OCI-LY7 (cell line): ENCODE measurements around the gene TM9SF4.

Source experiments
- CTCF ChIP-seq: fragments of 200-600 bp; sonication (generic); conservative IDR thresholded peaks from 2 replicates; pipeline ENCODE4 v1.5.1; 2014; ENCODE audit warnings: mild to moderate bottlenecking, antibody characterized with exemption, low read length, moderate library complexity, mixed read lengths
- EZH2phosphoT487 ChIP-seq: fragments of 200-600 bp; sonication (generic); IDR thresholded peaks from 2 replicates; pipeline ENCODE4 v1.6.1; 2018; ENCODE audit warnings: low read depth, borderline replicate concordance, mild to moderate bottlenecking, mixed run types, antibody characterized with exemption, low read length, moderate library complexity, mixed read lengths

DNA sequence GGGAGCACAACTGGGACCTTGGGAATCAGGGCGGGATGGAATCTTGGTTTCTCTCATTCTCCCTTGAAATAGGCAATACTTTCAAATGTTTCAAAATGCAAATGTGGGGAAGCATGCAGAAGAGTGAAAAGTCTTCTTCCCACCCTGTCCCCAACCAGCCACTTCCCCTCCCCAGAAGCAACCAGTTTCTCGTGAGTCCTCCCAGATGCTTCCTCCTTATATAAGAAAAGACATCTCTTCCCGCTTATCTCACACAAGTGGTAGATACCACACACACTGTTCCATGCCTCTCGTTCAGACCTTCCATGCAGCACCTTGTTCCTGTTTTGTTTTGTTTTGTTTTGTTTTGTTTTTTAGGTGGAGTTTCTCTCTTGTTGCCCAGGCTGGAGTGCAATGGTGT is 32.3 kb upstream of the TM9SF4 start:
- TF ChIP-seq CTCF (no peak), EZH2phosphoT487 (no peak)
